ENCODE measurements around the gene ZNF534.
"Not testable (repeated sequence)": the region's sequence is repeated elsewhere in the genome, so short reads cannot be mapped to it uniquely, and the experiment has no call there.

ZNF534 gene

GRCh38 chr19:52428937-52429336 lies at the start of gene ZNF534:
Gene ZNF534, plus strand, starts transcription at chr19:52429148. Its CDS starts 2,327 bp downstream, at chr19:52431475.
- no peak for DNase-seq

GRCh38 chr19:52391135-52391534 lies 37.8 kb upstream of the ZNF534 start:
- no peak for DNase-seq

- peak; percentile 75 to 91 (median 86) for DNase-seq
Measured at GRCh38 chr19:52397310-52398080, 31.5 kb upstream of the ZNF534 start, which contains the start of gene ZNF528. Gene ZNF528, plus strand, starts transcription at chr19:52397849. Its CDS starts 4,165 bp downstream, at chr19:52402014.

- no peak for DNase-seq
Measured at GRCh38 chr19:52398081-52398441, 30.9 kb upstream of the ZNF534 start.

GRCh38 chr19:52410276-52410675 lies 18.7 kb upstream of the ZNF534 start:
- no peak for DNase-seq

- DNase-seq: no peak
Measured at GRCh38 chr19:52415711-52416110, 13.2 kb upstream of the ZNF534 start.

- no peak for DNase-seq
Measured at GRCh38 chr19:52442179-52442578, 13.2 kb downstream of the ZNF534 start.

GRCh38 chr19:52444506-52444905 lies 15.6 kb downstream of the ZNF534 start:
- no peak for DNase-seq

GRCh38 chr19:52451241-52451640 lies 22.3 kb downstream of the ZNF534 start:
- DNase-seq: no peak

- peak; percentile 22 to 69 (median 51) for DNase-seq
Measured at GRCh38 chr19:52453324-52454094, 24.6 kb downstream of the ZNF534 start, which contains the start of gene ZNF578. Gene ZNF578, plus strand, starts transcription at chr19:52453553. Its CDS starts 48,293 bp downstream, at chr19:52501846.

- DNase-seq: no peak
Measured at GRCh38 chr19:52464798-52465470, 36.0 kb downstream of the ZNF534 start.

- no peak for DNase-seq
Measured at GRCh38 chr19:52473655-52474350, 44.9 kb downstream of the ZNF534 start.

GRCh38 chr19:52474351-52475127 lies 45.6 kb downstream of the ZNF534 start:
- no peak for DNase-seq

- DNase-seq: not testable (repeated sequence)
Measured at GRCh38 chr19:52484111-52484743, 55.3 kb downstream of the ZNF534 start.

GRCh38 chr19:52485064-52485463 lies 56.1 kb downstream of the ZNF534 start:
- not testable (repeated sequence) for DNase-seq

- DNase-seq: not testable (repeated sequence)
Measured at GRCh38 chr19:52485561-52486240, 56.8 kb downstream of the ZNF534 start.

- no peak for DNase-seq
Measured at GRCh38 chr19:52492201-52492993, 63.4 kb downstream of the ZNF534 start.

- no peak for DNase-seq
Measured at GRCh38 chr19:52492994-52493470, 64.1 kb downstream of the ZNF534 start.

- DNase-seq: no peak
Measured at GRCh38 chr19:52494518-52494917, 65.6 kb downstream of the ZNF534 start.

- no peak for DNase-seq
Measured at GRCh38 chr19:52498571-52498970, 69.6 kb downstream of the ZNF534 start.
